Bronchial epithelial cell (primary cell): Measurements from ENCODE around the gene KIFAP3. TPM values are rescaled to one million over a fixed set of nuclear protein-coding genes. Genes with fewer than 3 reads are reported as not detected.
A peak's percentile ranks its signal among the peaks of the same experiment; 100 is the strongest.

Experiments
- DNase-seq: peaks from one replicate; pipeline ENCODE4 v3.0.0-alpha.2; 2010; ENCODE audit warnings: low read depth
- FAIRE-seq: peaks from 2 replicates; lab custom pipeline; 2011; peaks lifted over from hg19 to GRCh38; lab: Jason Lieb, UNC
- H3K27me3 ChIP-seq: 2 replicates; pipeline ENCODE4 v1.5.1; 2011; ENCODE audit warnings: low read length; ENCODE audit not compliant: control insufficient read depth, insufficient read depth
- H3K36me3 ChIP-seq: 2 replicates; pipeline ENCODE4 v1.5.1; 2011; ENCODE audit warnings: low read length; ENCODE audit not compliant: control insufficient read depth, insufficient read depth
- H3K4me3 ChIP-seq: 2 replicates; pipeline ENCODE4 v1.5.1; 2011; ENCODE audit warnings: mild to moderate bottlenecking, low read depth, low read length, control low read depth
- CTCF ChIP-seq: IDR thresholded peaks from 2 replicates; pipeline ENCODE4 v1.5.1; 2011; ENCODE audit warnings: mild to moderate bottlenecking, moderate library complexity, low read length, control low read depth, inconsistent platforms; ENCODE audit not compliant: insufficient read depth, severe bottlenecking
- total RNA-seq: library from RNA; depleted of rRNA; stranded (reverse); fragments of >200 nt; gene quantifications from 2 replicates; pipeline ENCODE4 v1.2.1, GENCODE V29; 2014

KIFAP3 gene
- total RNA-seq, 1 donor from 2014 or later, result 11.1 TPM

GRCh38 chr1:169909499-169909898, 165.0 kb downstream of the KIFAP3 start:
- FAIRE-seq (no peak), DNase-seq (no peak)
- TF ChIP-seq CTCF, result no peak
- Histone ChIP-seq H3K27me3 (no peaks in the 10 kb centered on the region), H3K4me3 (no peak overlapping the region), H3K36me3 (no peaks in the 10 kb centered on the region)

GRCh38 chr1:169906938-169907337, 167.6 kb downstream of the KIFAP3 start:
- DNase-seq, result peak; percentile 31
- Histone ChIP-seq H3K36me3 (no peaks in the 10 kb centered on the region), H3K4me3 (no peak overlapping the region), H3K27me3 (no peaks in the 10 kb centered on the region)
- no peak for FAIRE-seq
- TF ChIP-seq CTCF, result no peak

GRCh38 chr1:169904834-169905233, 169.7 kb downstream of the KIFAP3 start:
- FAIRE-seq (no peak), DNase-seq (no peak)
- no peaks in the 10 kb centered on the region for H3K36me3 ChIP-seq
- no peaks in the 10 kb centered on the region for H3K27me3 ChIP-seq
- H3K4me3 ChIP-seq, result no peak overlapping the region
- TF ChIP-seq CTCF, result no peak

- H3K4me3 ChIP-seq, result no peak overlapping the region
- no peaks in the 10 kb centered on the region for H3K36me3 ChIP-seq
- DNase-seq (no peak), FAIRE-seq (no peak)
- H3K27me3 ChIP-seq, result no peaks in the 10 kb centered on the region
- no peak for TF ChIP-seq CTCF
These were observed 171.7 kb downstream of the KIFAP3 start for GRCh38 chr1:169902751-169903150.

- H3K4me3 ChIP-seq, result no peak overlapping the region
- no peaks in the 10 kb centered on the region for H3K27me3 ChIP-seq
- DNase-seq (no peak), FAIRE-seq (no peak)
- TF ChIP-seq CTCF, result no peak
- no peaks in the 10 kb centered on the region for H3K36me3 ChIP-seq
These were observed 173.4 kb downstream of the KIFAP3 start for GRCh38 chr1:169901115-169901514.

GRCh38 chr1:169900571-169900970, 173.9 kb downstream of the KIFAP3 start:
- TF ChIP-seq CTCF, result no peak
- DNase-seq, result no peak
- no peak overlapping the region for H3K4me3 ChIP-seq
- FAIRE-seq, result no peak
- H3K27me3 ChIP-seq, result no peaks in the 10 kb centered on the region
- H3K36me3 ChIP-seq, result no peaks in the 10 kb centered on the region
